IPS-15b (cell line): Measurements from ENCODE around the gene GLIS1.
A peak's percentile ranks its signal among the peaks of the same experiment; 100 is the strongest.

Experiments
- H3K27me3 ChIP-seq: one replicate; pipeline ENCODE4 v1.6.1; 2013; ENCODE audit warnings: low read length; ENCODE audit not compliant: control insufficient read depth, insufficient read depth
- H3K36me3 ChIP-seq: one replicate; pipeline ENCODE4 v1.6.1; 2013; ENCODE audit warnings: low read length; ENCODE audit not compliant: control insufficient read depth, insufficient read depth
- H3K4me1 ChIP-seq: one replicate; pipeline ENCODE4 v1.6.1; 2013; ENCODE audit warnings: mild to moderate bottlenecking, low read length; ENCODE audit not compliant: control insufficient read depth, insufficient read depth
- H3K4me3 ChIP-seq: one replicate; pipeline ENCODE4 v1.5.1; 2013; ENCODE audit warnings: low read depth, low read length
- H3K9ac ChIP-seq: one replicate; pipeline ENCODE4 v1.6.1; 2013; ENCODE audit warnings: low read depth, mild to moderate bottlenecking, low read length
- H3K9me3 ChIP-seq: one replicate; pipeline ENCODE4 v1.6.1; 2013; ENCODE audit warnings: mild to moderate bottlenecking, low read length; ENCODE audit not compliant: control insufficient read depth, insufficient read depth

Gene GLIS1

GRCh38 chr1:53710584-53710983 is 28.4 kb downstream of the GLIS1 start:
- no peak overlapping the region for H3K4me3 ChIP-seq
- H3K36me3 ChIP-seq = no peaks in the 10 kb centered on the region
- peaks cover 10% of the 10 kb centered on the region for H3K4me1 ChIP-seq
- H3K9me3 ChIP-seq = no peaks in the 10 kb centered on the region
- no peaks in the 10 kb centered on the region for H3K27me3 ChIP-seq
- H3K9ac ChIP-seq = no peak overlapping the region

- no peaks in the 10 kb centered on the region for H3K9me3 ChIP-seq
- no peak overlapping the region for H3K4me3 ChIP-seq
- H3K4me1 ChIP-seq = peaks cover 28% of the 10 kb centered on the region
- H3K27me3 ChIP-seq = no peaks in the 10 kb centered on the region
- H3K9ac ChIP-seq = no peak overlapping the region
- no peaks in the 10 kb centered on the region for H3K36me3 ChIP-seq
These were observed 30.3 kb downstream of the GLIS1 start for GRCh38 chr1:53708687-53709086.

- Histone ChIP-seq H3K9me3 (no peaks in the 10 kb centered on the region), H3K4me3 (no peak overlapping the region), H3K4me1 (peaks cover 29% of the 10 kb centered on the region), H3K9ac (no peak overlapping the region), H3K27me3 (no peaks in the 10 kb centered on the region), H3K36me3 (no peaks in the 10 kb centered on the region)
These were observed 32.6 kb downstream of the GLIS1 start for GRCh38 chr1:53706356-53706755.

GRCh38 chr1:53705446-53706096 is 33.4 kb downstream of the GLIS1 start:
- H3K27me3 ChIP-seq = no peaks in the 10 kb centered on the region

GRCh38 chr1:53704804-53705445 is 34.0 kb downstream of the GLIS1 start:
- no peak overlapping the region for H3K9ac ChIP-seq
- peaks cover 29% of the 10 kb centered on the region for H3K4me1 ChIP-seq
- no peaks in the 10 kb centered on the region for H3K36me3 ChIP-seq
- no peaks in the 10 kb centered on the region for H3K27me3 ChIP-seq
- H3K9me3 ChIP-seq = no peaks in the 10 kb centered on the region
- H3K4me3 ChIP-seq = no peak overlapping the region

More at GRCh38 chr1:53705446-53706096, 33.4 kb downstream of the GLIS1 start:
- H3K9ac ChIP-seq = no peak overlapping the region
- H3K9me3 ChIP-seq = no peaks in the 10 kb centered on the region
- no peaks in the 10 kb centered on the region for H3K36me3 ChIP-seq
- peaks cover 29% of the 10 kb centered on the region for H3K4me1 ChIP-seq
- H3K4me3 ChIP-seq = no peak overlapping the region

GRCh38 chr1:53704304-53704703 is 34.7 kb downstream of the GLIS1 start:
- Histone ChIP-seq H3K9ac (peak overlapping the region; percentile 47), H3K27me3 (no peaks in the 10 kb centered on the region), H3K36me3 (no peaks in the 10 kb centered on the region), H3K9me3 (no peaks in the 10 kb centered on the region), H3K4me1 (peaks cover 29% of the 10 kb centered on the region), H3K4me3 (no peak overlapping the region)

GRCh38 chr1:53703174-53703573 is 35.8 kb downstream of the GLIS1 start:
- H3K36me3 ChIP-seq = no peaks in the 10 kb centered on the region
- H3K27me3 ChIP-seq = no peaks in the 10 kb centered on the region
- no peak overlapping the region for H3K9ac ChIP-seq
- no peaks in the 10 kb centered on the region for H3K9me3 ChIP-seq
- peaks cover 29% of the 10 kb centered on the region for H3K4me1 ChIP-seq
- no peak overlapping the region for H3K4me3 ChIP-seq

- Histone ChIP-seq H3K9ac (no peak overlapping the region), H3K4me3 (no peak overlapping the region), H3K4me1 (peaks cover 29% of the 10 kb centered on the region), H3K27me3 (no peaks in the 10 kb centered on the region), H3K9me3 (no peaks in the 10 kb centered on the region), H3K36me3 (no peaks in the 10 kb centered on the region)
These were observed 36.6 kb downstream of the GLIS1 start for GRCh38 chr1:53702341-53702740.

GRCh38 chr1:53700776-53701175 is 38.2 kb downstream of the GLIS1 start:
- no peak overlapping the region for H3K4me3 ChIP-seq
- H3K36me3 ChIP-seq = no peaks in the 10 kb centered on the region
- no peaks in the 10 kb centered on the region for H3K27me3 ChIP-seq
- no peaks in the 10 kb centered on the region for H3K9me3 ChIP-seq
- peaks cover 21% of the 10 kb centered on the region for H3K4me1 ChIP-seq
- H3K9ac ChIP-seq = no peak overlapping the region

- peaks cover 14% of the 10 kb centered on the region for H3K4me1 ChIP-seq
- no peak overlapping the region for H3K9ac ChIP-seq
- H3K36me3 ChIP-seq = no peaks in the 10 kb centered on the region
- H3K9me3 ChIP-seq = no peaks in the 10 kb centered on the region
- no peaks in the 10 kb centered on the region for H3K27me3 ChIP-seq
- H3K4me3 ChIP-seq = no peak overlapping the region
These were observed 39.0 kb downstream of the GLIS1 start for GRCh38 chr1:53699981-53700380.

GRCh38 chr1:53698384-53698980 is 40.5 kb downstream of the GLIS1 start:
- Histone ChIP-seq H3K36me3 (no peaks in the 10 kb centered on the region), H3K27me3 (no peaks in the 10 kb centered on the region), H3K4me1 (no peaks in the 10 kb centered on the region), H3K4me3 (no peak overlapping the region), H3K9ac (no peak overlapping the region), H3K9me3 (no peaks in the 10 kb centered on the region)
